ENCODE measurements around the gene KAT2B.

Gene KAT2B

DNA sequence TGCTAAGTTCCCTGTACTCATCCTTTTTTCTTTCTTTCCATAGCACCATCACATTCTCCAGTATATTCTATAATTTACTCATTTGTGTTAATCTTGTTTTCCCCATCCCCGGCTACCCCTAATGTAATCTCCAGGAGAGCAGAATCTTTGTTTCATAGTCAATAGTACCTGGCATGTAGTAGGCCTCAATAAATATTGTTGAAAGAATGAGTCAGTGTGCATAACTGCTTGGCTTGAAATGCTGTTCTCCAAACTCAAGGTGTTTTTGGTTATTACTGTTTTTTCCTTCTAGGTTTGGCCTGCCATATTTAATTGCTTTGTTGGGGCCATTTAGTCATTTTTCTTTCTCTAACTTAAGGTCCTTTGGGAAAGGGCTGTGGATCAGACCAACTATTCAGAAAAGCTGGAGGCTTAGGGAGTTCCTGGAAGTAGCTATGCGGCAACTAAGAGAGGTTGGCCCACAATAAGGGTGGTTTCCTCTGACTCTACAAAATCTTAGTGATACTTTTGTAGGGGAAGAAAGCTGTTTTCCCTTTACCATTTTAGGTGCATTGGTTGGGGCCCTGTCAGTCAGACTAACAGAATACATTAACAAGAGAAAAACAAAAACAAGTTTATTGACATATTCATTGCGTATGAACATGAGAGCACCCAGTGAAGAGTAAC lies 28.4 kb downstream of the KAT2B start:
- DNase-seq (ENCODE audit: low spot score in 2 of 2) (peak in 1 of 2 donors; percentile 23), ATAC-seq (peak; percentile 87)
- Mint-ChIP-seq H3K36me3 (peaks cover 45% of the 10 kb centered on the region), H3K4me1 (peaks cover 80% of the 10 kb centered on the region), H3K27ac (peak overlapping the region; percentile 90), H3K9me3 (no peaks in the 10 kb centered on the region), H3K4me3 (peak overlapping the region; percentile 34)

DNA sequence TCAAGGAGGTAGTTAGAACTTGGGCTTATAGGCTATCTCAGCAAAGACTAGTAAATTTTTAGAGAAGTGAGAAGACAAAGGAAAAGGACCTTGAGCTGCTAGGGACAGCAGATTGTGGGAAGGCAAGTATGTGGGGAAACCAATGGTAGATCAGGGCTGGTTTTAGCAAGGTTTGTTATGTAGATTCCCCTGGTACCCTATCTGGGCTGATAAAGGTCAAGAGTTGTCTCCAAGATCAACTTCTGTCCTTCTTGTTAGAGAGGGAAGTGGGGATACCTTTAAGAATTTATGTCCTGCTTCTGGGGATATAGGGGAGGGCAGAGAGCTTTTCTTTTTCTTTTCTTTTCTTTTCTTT lies 28.9 kb downstream of the KAT2B start:
- Mint-ChIP-seq H3K36me3 (peaks cover 50% of the 10 kb centered on the region), H3K27ac (peak overlapping the region; percentile 90), H3K4me1 (peaks cover 75% of the 10 kb centered on the region), H3K4me3 (peak overlapping the region; percentile 34), H3K9me3 (no peaks in the 10 kb centered on the region)
- ATAC-seq (no peak), DNase-seq (ENCODE audit: low spot score in 2 of 2) (no peak)

DNA sequence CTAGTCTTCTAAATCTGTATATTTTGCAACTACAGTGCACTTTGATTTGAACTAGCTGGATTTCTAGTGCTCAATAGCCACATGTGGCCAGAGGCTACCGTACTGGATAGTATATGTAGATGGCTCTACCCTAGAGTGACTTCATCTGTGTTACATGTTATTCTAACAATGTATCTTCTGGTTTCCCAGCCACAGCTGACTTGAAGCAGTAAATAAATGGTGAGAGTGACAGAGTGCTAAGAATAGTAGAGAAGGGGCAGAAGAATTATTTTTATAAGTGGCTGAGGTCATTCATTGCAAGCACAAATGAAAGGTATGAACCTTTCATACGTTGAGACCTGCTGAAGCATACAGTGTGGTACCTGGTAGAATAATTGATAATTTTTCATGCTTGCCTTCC lies 30.9 kb downstream of the KAT2B start:
- Mint-ChIP-seq H3K9me3 (no peaks in the 10 kb centered on the region), H3K4me1 (peaks cover 63% of the 10 kb centered on the region), H3K27ac (peak overlapping the region; percentile 90), H3K36me3 (peaks cover 61% of the 10 kb centered on the region), H3K4me3 (no peak overlapping the region)
- DNase-seq (ENCODE audit: low spot score in 2 of 2): no peak
- no peak for ATAC-seq

DNA sequence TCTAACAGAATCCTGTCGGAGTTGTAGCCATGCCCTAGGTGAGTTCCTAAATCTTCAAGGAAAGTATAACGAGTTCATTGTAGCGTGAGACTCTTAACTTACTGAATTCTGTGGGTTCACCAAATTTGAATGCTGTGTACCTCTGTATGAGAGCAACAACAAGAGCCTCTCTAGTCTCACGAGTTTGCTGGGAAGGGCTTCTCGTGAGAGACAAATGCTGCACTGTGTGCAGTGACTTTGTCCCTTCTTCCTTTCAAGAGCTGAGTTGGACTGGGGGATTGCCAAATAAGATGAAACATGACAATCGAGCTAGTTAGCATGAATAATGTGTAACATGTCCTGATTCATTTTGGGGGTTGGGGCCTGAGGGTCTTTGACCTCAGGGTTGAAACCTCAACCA lies 32.2 kb downstream of the KAT2B start:
- H3K4me3 Mint-ChIP-seq: no peak overlapping the region
- DNase-seq (ENCODE audit: low spot score in 2 of 2) (no peak), ATAC-seq (no peak)
- peaks cover 72% of the 10 kb centered on the region for H3K36me3 Mint-ChIP-seq
- peaks cover 62% of the 10 kb centered on the region for H3K4me1 Mint-ChIP-seq
- peak overlapping the region; percentile 66 for H3K27ac Mint-ChIP-seq
- H3K9me3 Mint-ChIP-seq: no peaks in the 10 kb centered on the region

DNA sequence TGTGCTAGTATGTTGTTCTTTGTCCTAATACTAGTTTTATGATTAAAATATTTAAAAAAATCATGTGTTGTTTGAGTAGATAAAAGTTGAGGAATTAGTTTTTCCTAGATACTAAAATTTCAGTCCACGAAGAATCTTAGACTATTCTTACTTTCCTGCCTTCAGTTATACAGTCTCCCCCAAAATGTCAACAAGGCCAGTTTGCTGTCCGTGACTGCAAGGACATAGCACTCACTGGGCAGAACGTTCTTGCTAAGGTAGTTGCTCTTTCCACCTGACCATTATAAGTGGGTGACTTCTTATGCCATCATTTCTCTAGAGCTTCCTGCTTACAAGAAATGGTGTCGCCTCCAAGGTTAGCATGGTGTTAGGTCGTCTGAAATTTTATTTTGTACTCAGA lies 32.8 kb downstream of the KAT2B start:
- no peak overlapping the region for H3K4me3 Mint-ChIP-seq
- ATAC-seq (no peak), DNase-seq (ENCODE audit: low spot score in 2 of 2) (no peak)
- peaks cover 58% of the 10 kb centered on the region for H3K4me1 Mint-ChIP-seq
- H3K9me3 Mint-ChIP-seq: no peaks in the 10 kb centered on the region
- peaks cover 78% of the 10 kb centered on the region for H3K36me3 Mint-ChIP-seq
- peak overlapping the region; percentile 66 for H3K27ac Mint-ChIP-seq

DNA sequence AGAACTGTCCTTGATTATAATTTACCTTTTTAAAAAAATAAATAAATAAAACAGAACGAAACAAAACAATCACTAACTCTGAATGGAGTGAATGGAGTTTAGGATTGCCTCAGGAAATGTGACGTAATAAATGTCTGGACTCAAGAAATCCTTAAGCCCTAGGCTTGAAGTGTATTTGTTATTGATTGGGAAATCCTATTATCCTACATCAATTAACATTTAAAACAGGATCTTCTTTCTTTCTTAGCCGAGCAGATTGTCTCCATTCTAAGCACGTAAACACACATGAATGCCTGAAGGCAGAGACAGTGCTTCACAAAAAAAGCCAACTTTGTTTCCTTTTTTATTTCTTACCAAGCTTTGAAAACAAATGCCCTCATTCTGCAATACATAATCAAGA lies 33.4 kb downstream of the KAT2B start:
- DNase-seq (ENCODE audit: low spot score in 2 of 2) (no peak), ATAC-seq (no peak)
- H3K4me1 Mint-ChIP-seq: peaks cover 52% of the 10 kb centered on the region
- peaks cover 84% of the 10 kb centered on the region for H3K36me3 Mint-ChIP-seq
- H3K27ac Mint-ChIP-seq: no peak overlapping the region
- no peak overlapping the region for H3K4me3 Mint-ChIP-seq
- no peaks in the 10 kb centered on the region for H3K9me3 Mint-ChIP-seq

DNA sequence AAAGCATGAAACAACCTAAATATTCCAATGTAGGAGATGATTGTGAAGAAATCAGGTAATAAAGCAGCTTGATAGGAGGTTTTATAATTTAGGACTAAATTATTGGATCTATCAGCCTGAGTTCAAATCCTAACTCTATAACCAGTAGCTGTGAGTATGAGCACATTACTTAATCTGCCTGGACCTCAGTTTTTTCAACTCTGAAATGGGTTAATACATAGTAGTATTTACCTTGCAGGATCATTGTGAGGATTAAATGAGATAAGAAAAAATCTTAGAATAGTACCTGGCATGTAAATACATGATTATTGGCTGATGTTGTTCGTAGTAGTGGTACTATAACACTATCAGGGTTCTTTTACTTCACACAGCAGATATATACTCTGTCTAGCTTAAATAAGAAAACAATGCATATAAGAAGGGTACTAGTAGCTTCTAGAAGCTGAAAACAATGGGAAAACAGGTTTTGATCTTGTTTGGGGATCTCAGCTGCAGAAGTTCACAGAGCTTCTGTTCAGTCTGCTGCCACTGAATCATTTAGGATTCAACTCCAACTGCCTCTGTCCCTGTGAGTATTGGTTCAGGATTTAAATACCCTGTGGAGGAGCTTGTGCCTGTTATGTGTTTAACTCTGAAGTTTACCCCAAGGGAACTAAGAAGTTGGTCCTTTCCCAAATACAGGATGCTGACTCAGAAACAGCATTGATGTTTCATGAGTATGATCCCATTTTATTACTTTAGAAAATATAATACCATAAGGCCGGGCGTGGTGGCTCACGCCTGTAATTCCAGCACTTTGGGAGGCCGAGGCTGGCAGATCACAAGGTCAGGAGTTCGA lies 34.2 kb downstream of the KAT2B start:
- Mint-ChIP-seq H3K36me3 (peaks cover 85% of the 10 kb centered on the region), H3K27ac (peak overlapping the region; percentile 78)

DNA sequence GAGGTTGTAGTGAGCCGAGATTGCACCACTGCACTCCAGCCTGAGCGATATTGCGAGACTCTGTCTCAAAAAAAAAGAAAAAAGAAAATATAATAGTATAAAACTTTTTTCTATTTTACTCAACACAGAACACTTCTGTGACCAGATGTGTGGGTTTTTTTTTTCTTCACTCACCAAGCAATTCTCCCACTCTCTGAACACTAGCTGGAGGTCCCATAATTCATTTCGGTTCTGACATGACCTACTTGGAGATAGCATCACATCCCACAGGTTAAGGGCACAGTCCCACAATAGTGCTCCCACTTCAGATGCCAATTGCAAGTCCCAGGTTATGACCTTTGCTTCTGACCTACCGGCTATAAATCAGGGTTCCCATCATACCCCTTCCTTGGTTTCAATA lies 35.0 kb downstream of the KAT2B start:
- peak overlapping the region; percentile 78 for H3K27ac Mint-ChIP-seq
- DNase-seq (ENCODE audit: low spot score in 2 of 2) (no peak), ATAC-seq (peak; percentile 82)
- no peaks in the 10 kb centered on the region for H3K9me3 Mint-ChIP-seq
- H3K4me1 Mint-ChIP-seq: peaks cover 45% of the 10 kb centered on the region
- H3K4me3 Mint-ChIP-seq: no peak overlapping the region
- peaks cover 88% of the 10 kb centered on the region for H3K36me3 Mint-ChIP-seq

More for the DNA sequence above, 34.2 kb downstream of the KAT2B start:
- Mint-ChIP-seq H3K4me3 (no peak overlapping the region), H3K9me3 (no peaks in the 10 kb centered on the region), H3K4me1 (peaks cover 45% of the 10 kb centered on the region)
- no peak for DNase-seq (ENCODE audit: low spot score in 2 of 2)
- no peak for ATAC-seq

DNA sequence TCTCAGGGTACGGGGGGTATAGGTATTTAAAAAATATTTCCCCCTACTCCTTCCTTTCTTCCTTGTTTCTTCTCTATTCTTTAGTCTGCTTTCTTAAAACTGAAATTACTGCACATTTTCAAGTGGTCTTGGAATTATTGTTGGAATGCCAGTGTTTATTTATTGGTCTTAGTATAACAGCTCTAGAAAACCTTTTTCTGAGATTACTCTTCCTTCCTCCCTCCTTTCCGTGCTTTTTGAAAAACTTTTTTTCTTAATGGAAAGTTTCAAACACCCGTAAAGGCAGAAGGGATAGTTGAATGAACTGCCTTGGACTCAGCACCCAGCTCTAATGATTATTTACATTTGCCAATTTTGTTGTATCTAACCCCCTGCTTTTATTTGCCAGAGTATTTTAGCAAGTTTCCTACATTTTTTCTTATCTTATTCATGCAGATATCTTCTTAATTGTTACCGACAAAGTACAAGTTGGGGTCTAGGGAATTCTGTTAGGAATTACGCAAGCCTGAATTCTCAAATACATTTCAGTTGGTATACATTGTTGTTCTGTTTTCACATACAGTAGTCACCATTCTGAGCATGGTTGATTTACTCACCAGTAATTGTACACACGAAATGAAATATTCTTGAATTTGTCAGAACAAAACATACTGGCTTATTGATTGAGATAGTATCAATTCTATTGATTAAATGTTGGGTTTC lies 36.2 kb downstream of the KAT2B start:
- ATAC-seq (no peak), DNase-seq (ENCODE audit: low spot score in 2 of 2) (no peak)
- Mint-ChIP-seq H3K9me3 (no peaks in the 10 kb centered on the region), H3K4me1 (peaks cover 52% of the 10 kb centered on the region), H3K27ac (peak overlapping the region; percentile 77), H3K36me3 (peaks cover 94% of the 10 kb centered on the region), H3K4me3 (no peak overlapping the region)

DNA sequence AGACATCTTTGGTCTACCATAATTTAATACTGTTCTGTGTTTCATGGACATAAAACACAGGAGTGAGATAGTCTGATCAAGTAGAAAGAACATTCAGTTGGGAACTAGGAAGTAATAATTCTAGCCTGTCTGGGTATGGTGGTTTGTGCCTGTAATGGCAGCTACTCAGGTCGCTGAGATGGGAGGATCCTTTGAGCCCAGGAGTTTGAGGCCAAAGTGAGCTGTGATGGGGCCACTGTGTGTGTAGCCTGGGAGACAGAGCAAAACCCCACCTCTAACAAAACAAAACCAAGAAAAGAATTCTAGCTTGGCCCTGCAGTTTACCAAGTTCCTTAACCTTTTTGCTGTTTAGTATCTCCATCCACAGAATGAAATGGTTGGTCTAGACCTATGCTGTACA lies 36.8 kb downstream of the KAT2B start:
- peak in 1 of 2 donors; percentile 15 for DNase-seq (ENCODE audit: low spot score in 2 of 2)
- H3K9me3 Mint-ChIP-seq: no peaks in the 10 kb centered on the region
- peaks cover 94% of the 10 kb centered on the region for H3K36me3 Mint-ChIP-seq
- no peak overlapping the region for H3K4me3 Mint-ChIP-seq
- ATAC-seq: no peak
- H3K27ac Mint-ChIP-seq: peak overlapping the region; percentile 77
- H3K4me1 Mint-ChIP-seq: peaks cover 48% of the 10 kb centered on the region

DNA sequence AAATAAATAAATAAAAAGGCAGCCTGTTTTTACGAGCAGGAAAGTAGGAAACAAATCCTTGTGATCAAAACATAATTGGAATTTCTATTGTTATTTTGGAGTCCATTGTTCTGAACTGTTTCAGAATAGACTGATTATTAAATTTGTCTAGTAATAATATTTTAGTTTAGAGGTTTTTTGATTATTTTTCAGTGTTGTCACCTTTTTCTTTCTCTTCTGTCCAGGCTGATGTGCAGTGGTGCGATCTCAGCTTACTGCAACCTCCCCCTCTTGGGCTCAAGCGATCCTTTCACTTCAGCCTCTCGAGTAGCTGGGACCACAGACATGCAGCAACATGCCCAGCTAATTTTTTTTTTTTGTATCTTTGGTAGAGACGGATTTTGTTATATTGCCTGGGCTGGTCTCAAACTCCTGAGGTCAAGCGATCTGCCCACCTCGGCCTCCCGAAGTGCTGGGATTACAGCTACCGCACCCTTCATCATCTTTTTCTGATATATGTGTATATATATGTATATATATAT lies 38.0 kb downstream of the KAT2B start:
- H3K9me3 Mint-ChIP-seq: no peaks in the 10 kb centered on the region
- H3K4me3 Mint-ChIP-seq: no peak overlapping the region

DNA sequence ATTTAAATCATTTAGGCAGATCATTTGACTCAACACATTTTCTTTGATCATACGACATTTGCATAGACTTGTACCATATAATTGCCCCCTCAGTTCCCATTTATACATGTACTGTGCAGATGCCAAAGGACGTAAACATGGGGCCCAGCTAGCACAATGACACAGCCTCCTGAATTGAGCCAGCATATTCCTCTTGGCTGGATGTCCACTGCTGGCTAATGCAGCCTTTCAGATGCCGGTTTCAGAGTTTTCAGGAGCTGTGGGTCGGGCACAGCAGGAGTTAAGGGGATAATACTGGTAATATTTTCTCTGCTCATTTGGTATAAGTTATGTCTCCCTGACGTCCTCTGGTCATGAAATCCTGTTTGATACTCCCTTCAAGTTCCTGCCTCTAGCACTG lies 39.4 kb downstream of the KAT2B start:
- Mint-ChIP-seq H3K36me3 (peaks cover 92% of the 10 kb centered on the region), H3K27ac (peak overlapping the region; percentile 74), H3K9me3 (no peaks in the 10 kb centered on the region), H3K4me3 (no peak overlapping the region), H3K4me1 (peaks cover 51% of the 10 kb centered on the region)
- ATAC-seq: no peak
- peak in 1 of 2 donors; percentile 30 for DNase-seq (ENCODE audit: low spot score in 2 of 2)

More for the DNA sequence above, 38.0 kb downstream of the KAT2B start:
- DNase-seq (ENCODE audit: low spot score in 2 of 2): peak in 1 of 2 donors; percentile 17
- Mint-ChIP-seq H3K4me1 (peaks cover 39% of the 10 kb centered on the region), H3K27ac (no peak overlapping the region), H3K36me3 (peaks cover 91% of the 10 kb centered on the region)
- no peak for ATAC-seq

DNA sequence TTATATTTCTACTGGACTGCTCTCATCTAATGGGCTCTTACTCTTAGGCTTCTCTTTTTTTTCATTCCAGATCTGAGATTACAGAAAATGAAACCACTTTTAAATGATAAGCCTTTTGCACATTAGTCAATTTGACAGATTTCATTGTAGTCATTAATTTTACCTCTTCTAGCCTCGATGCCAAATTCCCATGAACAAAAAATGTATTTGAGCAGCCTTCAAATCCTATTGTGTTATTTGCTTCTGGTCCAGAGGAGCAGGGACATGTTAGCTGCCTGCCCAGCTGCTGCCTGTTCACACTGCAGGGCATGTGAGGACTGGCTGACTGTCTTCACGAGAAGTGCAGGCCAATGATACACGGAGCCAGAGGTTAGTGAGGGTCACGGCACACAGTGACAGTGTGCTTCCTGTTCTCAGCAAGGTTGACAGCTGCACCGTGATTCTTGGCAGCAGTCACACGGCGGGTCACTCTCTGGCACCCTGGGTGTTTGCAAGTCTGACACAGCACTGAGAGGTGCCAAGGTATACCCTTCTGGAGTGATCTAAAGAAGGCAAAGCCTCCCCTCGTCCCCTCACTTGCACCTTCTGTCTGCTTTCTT lies 40.8 kb downstream of the KAT2B start:
- DNase-seq (ENCODE audit: low spot score in 2 of 2): peak; percentile 20 to 62
- peak overlapping the region; percentile 59 for H3K4me3 Mint-ChIP-seq

DNA sequence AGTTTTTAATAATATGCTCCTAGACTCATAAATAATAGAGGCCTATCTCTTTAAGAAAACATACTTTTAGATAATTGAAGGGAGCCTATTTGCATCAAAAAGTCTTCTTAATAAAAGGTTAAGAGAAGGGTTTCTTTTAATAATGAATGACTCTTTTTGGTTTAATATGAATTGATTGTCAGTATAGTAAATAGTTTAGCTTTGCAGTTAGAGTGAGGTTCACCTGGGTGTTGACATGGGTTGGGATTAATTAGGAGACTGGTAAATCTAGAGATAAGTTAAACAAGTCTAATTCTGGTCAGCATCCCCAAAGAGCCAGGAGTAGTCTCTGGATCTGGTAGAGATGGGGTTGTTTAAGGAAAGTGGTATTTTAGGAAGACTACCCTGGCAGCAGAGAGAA lies 43.0 kb downstream of the KAT2B start:
- Mint-ChIP-seq H3K4me3 (no peak overlapping the region), H3K4me1 (peaks cover 37% of the 10 kb centered on the region), H3K36me3 (peaks cover 93% of the 10 kb centered on the region), H3K9me3 (no peaks in the 10 kb centered on the region), H3K27ac (peak overlapping the region; percentile 36)
- ATAC-seq (no peak), DNase-seq (ENCODE audit: low spot score in 2 of 2) (no peak)

More for the DNA sequence above, 40.8 kb downstream of the KAT2B start:
- Mint-ChIP-seq H3K36me3 (peaks cover 95% of the 10 kb centered on the region), H3K4me1 (peaks cover 46% of the 10 kb centered on the region), H3K27ac (peak overlapping the region; percentile 91), H3K9me3 (no peaks in the 10 kb centered on the region)
- ATAC-seq: peak; percentile 100

DNA sequence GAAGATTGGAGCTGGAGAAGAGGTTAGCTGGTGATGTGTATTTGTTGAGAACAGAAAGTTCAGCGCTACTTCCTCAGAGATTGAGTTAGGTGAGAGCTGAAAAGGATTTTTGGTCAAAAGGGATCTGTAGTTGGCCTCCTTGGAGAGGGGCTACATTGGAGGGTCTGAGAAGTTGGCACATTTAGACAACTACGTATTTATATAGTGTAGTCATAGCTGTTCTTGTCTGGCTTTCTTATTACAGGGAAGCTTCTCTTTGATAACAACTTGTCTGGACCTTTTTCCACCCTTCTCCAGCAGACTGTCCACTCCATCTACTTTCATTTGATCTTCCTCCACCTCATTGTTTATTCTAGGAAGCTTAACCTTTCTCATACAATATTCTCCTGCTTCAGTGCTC lies 43.7 kb downstream of the KAT2B start:
- DNase-seq (ENCODE audit: low spot score in 2 of 2) (peak in 1 of 2 donors; percentile 40), ATAC-seq (no peak)
- Mint-ChIP-seq H3K9me3 (no peaks in the 10 kb centered on the region), H3K4me3 (no peak overlapping the region), H3K36me3 (peaks cover 91% of the 10 kb centered on the region), H3K27ac (peak overlapping the region; percentile 36), H3K4me1 (peaks cover 44% of the 10 kb centered on the region)

All from stimulated activated effector memory CD8-positive, alpha-beta T cell treated with anti-CD3 and anti-CD28 coated beads, Interleukin-12 subunit alpha, Interleukin-12 subunit beta, amount 100 ng/mL, for 72 hours (primary cell).